HEK293 (cell line): ENCODE results near the gene TOM1L2.

Experiments
- CTCF ChIA-PET: fragments of 350-600 bp; formaldehyde crosslinking; extraction: SDS; loops from one replicate; lab custom pipeline; 2021; ENCODE audit warnings: antibody characterized with exemption; lab: Yijun Ruan, JAX
- POLR2A ChIA-PET: fragments of 300-600 bp; formaldehyde crosslinking; extraction: SDS; loops from one replicate; lab custom pipeline; 2020; ENCODE audit warnings: antibody characterized with exemption, inconsistent platforms; lab: Yijun Ruan, JAX
- H3K27ac ChIP-seq: fragments of 200-500 bp; sonication (Bioruptor generic); 2 replicates; pipeline ENCODE4 v1.5.1; 2014; ENCODE audit warnings: low read depth, low read length, control low read depth, inconsistent platforms; ENCODE audit errors: extremely low read depth
- H3K36me3 ChIP-seq, 2 experiments: fragments of 200-500 bp in 1 of 2; sonication (Bioruptor generic) in 1 of 2; 1 replicate in 1 of 2; 2 replicates in 1 of 2; pipeline ENCODE4 v1.5.1; 2014 to 2017; ENCODE audit warnings: inconsistent platforms in 2 of 2, low read length in 2 of 2; ENCODE audit not compliant: control insufficient read depth in 2 of 2, insufficient read depth in 1 of 2
- H3K4me1 ChIP-seq: fragments of 200-500 bp; sonication (Bioruptor generic); 2 replicates; pipeline ENCODE4 v1.5.1; 2014; ENCODE audit warnings: mild to moderate bottlenecking, low read length, inconsistent platforms; ENCODE audit not compliant: control insufficient read depth, insufficient read depth
- H3K4me3 ChIP-seq: 2 replicates; pipeline ENCODE4 v1.5.1; 2011; ENCODE audit warnings: low read depth, mild to moderate bottlenecking, control low read depth, low read length, moderate library complexity
- H3K9me3 ChIP-seq: fragments of 200-500 bp; sonication (Bioruptor generic); 2 replicates; pipeline ENCODE4 v1.5.1; 2014; ENCODE audit warnings: low read depth, low read length, inconsistent platforms; ENCODE audit not compliant: control insufficient read depth, insufficient read depth
- BCL11B ChIP-seq: fragments of 450-650 bp; formaldehyde crosslinking; IDR thresholded peaks from 2 replicates; pipeline ENCODE4 v1.5.1; 2016; ENCODE audit warnings: low read depth, missing biosample characterization, missing genetic modification characterization
- GLIS2 ChIP-seq: fragments of 450-650 bp; formaldehyde crosslinking; IDR thresholded peaks from 2 replicates; pipeline ENCODE4 v1.5.1; 2016; ENCODE audit warnings: missing biosample characterization, missing genetic modification characterization
- SP7 ChIP-seq: fragments of 450-650 bp; formaldehyde crosslinking; IDR thresholded peaks from 2 replicates; pipeline ENCODE4 v1.5.1; 2016; ENCODE audit warnings: missing biosample characterization, missing genetic modification characterization
- ZBTB48 ChIP-seq: fragments of 450-650 bp; formaldehyde crosslinking; IDR thresholded peaks from 2 replicates; pipeline ENCODE4 v1.5.1; 2016; ENCODE audit warnings: missing biosample characterization, missing genetic modification characterization
- ZBTB7A ChIP-seq: fragments of 450-650 bp; formaldehyde crosslinking; IDR thresholded peaks from 2 replicates; pipeline ENCODE4 v1.5.1; 2016; ENCODE audit warnings: low read depth, missing biosample characterization, missing genetic modification characterization
- ZFHX2 ChIP-seq: fragments of 450-650 bp; formaldehyde crosslinking; conservative IDR thresholded peaks from 2 replicates; pipeline ENCODE4 v1.5.1; 2016; ENCODE audit warnings: missing biosample characterization, missing genetic modification characterization
- ZIC2 ChIP-seq: fragments of 450-650 bp; formaldehyde crosslinking; IDR thresholded peaks from 2 replicates; pipeline ENCODE4 v1.5.1; 2016; ENCODE audit warnings: missing biosample characterization, missing genetic modification characterization
- ZNF112 ChIP-seq: fragments of 450-650 bp; formaldehyde crosslinking; IDR thresholded peaks from 2 replicates; pipeline ENCODE4 v1.5.0; 2017; ENCODE audit warnings: missing biosample characterization, missing genetic modification characterization
- ZNF138 ChIP-seq: fragments of 450-650 bp; formaldehyde crosslinking; IDR thresholded peaks from 2 replicates; pipeline ENCODE4 v1.5.1; 2016; ENCODE audit warnings: missing biosample characterization, missing genetic modification characterization, borderline replicate concordance
- ZNF16 ChIP-seq: fragments of 450-650 bp; formaldehyde crosslinking; IDR thresholded peaks from 2 replicates; pipeline ENCODE4 v1.5.1; 2016; ENCODE audit warnings: low read depth, missing biosample characterization, missing genetic modification characterization
- ZNF174 ChIP-seq: fragments of 450-650 bp; formaldehyde crosslinking; IDR thresholded peaks from 2 replicates; pipeline ENCODE4 v1.5.0; 2017; ENCODE audit warnings: missing biosample characterization, mild to moderate bottlenecking, missing genetic modification characterization
- ZNF184 ChIP-seq: fragments of 450-650 bp; IDR thresholded peaks from 2 replicates; pipeline ENCODE4 v1.5.1; 2018; ENCODE audit warnings: missing biosample characterization, mild to moderate bottlenecking, missing genetic modification characterization
- ZNF292 ChIP-seq: fragments of 450-650 bp; formaldehyde crosslinking; IDR thresholded peaks from 2 replicates; pipeline ENCODE4 v1.5.1; 2016; ENCODE audit warnings: low read depth, missing biosample characterization, missing genetic modification characterization, borderline replicate concordance
- ZNF335 ChIP-seq: fragments of 450-650 bp; formaldehyde crosslinking; conservative IDR thresholded peaks from 2 replicates; pipeline ENCODE4 v1.5.1; 2016; ENCODE audit warnings: missing biosample characterization, missing genetic modification characterization
- ZNF391 ChIP-seq: fragments of 450-650 bp; formaldehyde crosslinking; IDR thresholded peaks from 2 replicates; pipeline ENCODE4 v1.5.1; 2016; ENCODE audit warnings: low read depth, missing biosample characterization, missing genetic modification characterization, borderline replicate concordance
- ZNF416 ChIP-seq: fragments of 450-650 bp; formaldehyde crosslinking; IDR thresholded peaks from 2 replicates; pipeline ENCODE4 v1.5.1; 2016; ENCODE audit warnings: missing biosample characterization, missing genetic modification characterization
- ZNF530 ChIP-seq: fragments of 450-650 bp; formaldehyde crosslinking; IDR thresholded peaks from 2 replicates; pipeline ENCODE4 v1.5.1; 2016; ENCODE audit warnings: low read depth, missing biosample characterization, missing genetic modification characterization
- ZNF548 ChIP-seq: fragments of 450-650 bp; formaldehyde crosslinking; IDR thresholded peaks from 2 replicates; pipeline ENCODE4 v1.5.1; 2016; ENCODE audit warnings: missing biosample characterization, missing genetic modification characterization
- ZNF561 ChIP-seq: fragments of 450-650 bp; IDR thresholded peaks from 2 replicates; pipeline ENCODE4 v1.5.1; 2018; ENCODE audit warnings: missing biosample characterization, missing genetic modification characterization, borderline replicate concordance
- ZNF585B ChIP-seq: fragments of 450-650 bp; formaldehyde crosslinking; IDR thresholded peaks from 2 replicates; pipeline ENCODE4 v1.5.1; 2016; ENCODE audit warnings: missing biosample characterization, missing genetic modification characterization
- ZNF600 ChIP-seq: fragments of 450-650 bp; formaldehyde crosslinking; IDR thresholded peaks from 2 replicates; pipeline ENCODE4 v1.5.1; 2016; ENCODE audit warnings: missing biosample characterization, missing genetic modification characterization
- ZNF626 ChIP-seq: fragments of 450-650 bp; sonication (Bioruptor Pico); formaldehyde crosslinking; IDR thresholded peaks from 2 replicates; pipeline ENCODE4 v1.5.1; 2018; ENCODE audit warnings: missing biosample characterization, missing genetic modification characterization, inconsistent platforms
- ZNF830 ChIP-seq: fragments of 450-650 bp; IDR thresholded peaks from 2 replicates; pipeline ENCODE4 v1.5.0; 2018; ENCODE audit warnings: missing biosample characterization, missing genetic modification characterization, low read depth, mild to moderate bottlenecking, moderate library complexity
- TF ChIP-seq, protein P1 (sequence below): fragments of 450-650 bp; formaldehyde crosslinking; IDR thresholded peaks from 2 replicates; pipeline ENCODE4 v1.5.1; 2016; ENCODE audit warnings: missing biosample characterization, missing genetic modification characterization
- TF ChIP-seq, protein P2 (sequence below): sonication (generic); formaldehyde crosslinking; IDR thresholded peaks from 2 replicates; pipeline ENCODE4 v1.8.1; 2022; ENCODE audit warnings: mild to moderate bottlenecking, moderate library complexity, missing genetic modification reagents
- TF ChIP-seq, protein P3 (sequence below): fragments of 450-650 bp; formaldehyde crosslinking; IDR thresholded peaks from 2 replicates; pipeline ENCODE4 v1.5.1; 2016; ENCODE audit warnings: missing biosample characterization, missing genetic modification characterization
- TF ChIP-seq, protein P4 (sequence below): fragments of 450-650 bp; formaldehyde crosslinking; IDR thresholded peaks from 2 replicates; pipeline ENCODE4 v1.5.1; 2016; ENCODE audit warnings: missing biosample characterization, missing genetic modification characterization

Gene TOM1L2

DNA sequence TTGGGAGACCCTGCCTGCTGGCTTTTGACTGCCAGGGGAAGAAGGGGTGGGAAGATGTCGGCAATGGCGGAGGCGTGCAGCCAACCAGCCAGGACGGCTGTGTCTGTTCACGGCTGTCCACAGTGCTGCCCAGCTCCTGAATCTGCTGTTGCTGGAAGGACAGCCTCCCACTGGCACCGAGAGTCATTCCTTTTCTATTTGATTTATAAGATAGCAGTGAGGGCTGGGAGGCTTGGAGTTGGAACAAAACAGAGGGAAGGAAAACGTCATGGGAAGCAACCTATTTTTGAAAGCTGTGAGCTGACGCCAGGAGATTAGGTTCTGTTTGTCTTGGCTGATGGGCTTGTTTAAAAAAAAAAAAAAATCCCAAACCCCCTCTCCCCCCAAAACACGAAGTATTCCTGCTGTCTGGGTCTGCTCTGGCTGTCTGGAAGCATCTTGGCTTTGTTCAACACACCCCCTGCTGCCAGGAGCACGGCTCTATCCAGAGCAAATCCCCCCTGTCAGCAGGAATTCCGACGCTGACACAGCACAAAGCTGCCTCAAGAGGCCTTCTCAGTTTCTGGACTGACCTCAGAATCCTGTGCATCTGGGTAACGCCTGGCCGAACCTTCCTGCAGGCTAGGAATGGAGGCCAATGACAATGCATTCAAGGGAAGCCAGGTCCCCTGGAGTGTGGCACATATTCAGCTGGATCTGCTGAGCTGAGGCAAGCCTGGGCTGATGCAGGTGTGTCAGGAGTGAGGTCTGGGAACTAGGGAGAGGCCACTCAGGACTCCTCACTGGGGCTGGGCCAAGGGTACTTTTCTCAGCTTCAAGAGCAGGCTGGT lies 94.5 kb downstream of the TOM1L2 start (continued):
- TF ChIP-seq, protein P1, sequence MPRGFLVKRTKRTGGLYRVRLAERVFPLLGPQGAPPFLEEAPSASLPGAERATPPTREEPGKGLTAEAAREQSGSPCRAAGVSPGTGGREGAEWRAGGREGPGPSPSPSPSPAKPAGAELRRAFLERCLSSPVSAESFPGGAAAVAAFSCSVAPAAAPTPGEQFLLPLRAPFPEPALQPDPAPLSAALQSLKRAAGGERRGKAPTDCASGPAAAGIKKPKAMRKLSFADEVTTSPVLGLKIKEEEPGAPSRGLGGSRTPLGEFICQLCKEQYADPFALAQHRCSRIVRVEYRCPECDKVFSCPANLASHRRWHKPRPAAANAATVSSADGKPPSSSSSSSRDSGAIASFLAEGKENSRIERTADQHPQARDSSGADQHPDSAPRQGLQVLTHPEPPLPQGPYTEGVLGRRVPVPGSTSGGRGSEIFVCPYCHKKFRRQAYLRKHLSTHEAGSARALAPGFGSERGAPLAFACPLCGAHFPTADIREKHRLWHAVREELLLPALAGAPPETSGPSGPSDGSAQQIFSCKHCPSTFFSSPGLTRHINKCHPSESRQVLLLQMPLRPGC (tag by site-specific recombination), result peak; percentile 46
- TF ChIP-seq ZNF391 (tag by site-specific recombination) (peak; percentile 71; the same call in 1 of the 2 replicates), ZNF530 (no peak), ZBTB7A (tag by site-specific recombination) (peak; percentile 28; the same call in 1 of the 2 replicates), ZNF174 (no peak), ZFHX2 (tag by site-specific recombination) (peak; percentile 37)

DNA sequence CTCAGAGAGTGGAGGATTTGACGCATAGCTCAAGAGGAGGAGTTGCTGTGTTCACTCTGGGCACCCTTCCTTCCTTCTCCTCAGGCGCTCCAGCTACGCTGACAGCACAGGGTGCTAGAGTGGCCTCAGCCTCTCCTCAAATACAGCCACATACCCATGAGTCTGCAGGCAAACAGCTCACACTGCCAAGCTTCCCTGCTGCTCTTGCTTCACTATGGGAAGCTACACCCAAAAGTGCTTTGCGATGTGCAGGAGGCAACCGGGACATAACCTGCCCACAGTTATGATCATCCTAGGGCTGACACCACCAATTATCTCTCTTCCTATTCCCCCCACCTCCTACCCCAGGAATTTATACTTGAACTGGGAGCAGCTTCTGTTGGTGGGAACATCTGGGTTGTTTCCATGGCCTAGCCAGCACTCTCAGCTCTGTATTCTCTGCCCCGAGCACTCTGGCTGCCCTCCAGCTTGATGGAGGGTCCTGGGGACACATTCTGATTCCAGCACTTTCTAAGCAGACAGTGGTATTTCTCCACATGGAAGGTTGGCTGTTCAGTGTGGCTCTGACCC lies 95.2 kb downstream of the TOM1L2 start:
- peak overlapping the region; percentile 93 for H3K27ac ChIP-seq
- H3K4me3 ChIP-seq, result no peak overlapping the region
- H3K9me3 ChIP-seq, result no peaks in the 10 kb centered on the region
- CTCF ChIA-PET, result interaction anchor here (0.5 to 3.5 kb wide), 6 partner anchors 11 to 198 kb away, joined by 3 to 21 read pairs (median 4); no protein-coding TSS in a partner anchor
- peaks cover 3 to 51% of the 10 kb centered on the region in 2 experiments; a peak in 2 of 3 replicates for H3K36me3 ChIP-seq
- H3K4me1 ChIP-seq, result peaks cover 17% of the 10 kb centered on the region
- POLR2A ChIA-PET, result no interaction called here
- TF ChIP-seq ZNF292 (tag by site-specific recombination) (no peak), ZIC2 (tag by site-specific recombination) (peak; percentile 45), ZNF626 (tag by site-specific recombination) (no peak)

DNA sequence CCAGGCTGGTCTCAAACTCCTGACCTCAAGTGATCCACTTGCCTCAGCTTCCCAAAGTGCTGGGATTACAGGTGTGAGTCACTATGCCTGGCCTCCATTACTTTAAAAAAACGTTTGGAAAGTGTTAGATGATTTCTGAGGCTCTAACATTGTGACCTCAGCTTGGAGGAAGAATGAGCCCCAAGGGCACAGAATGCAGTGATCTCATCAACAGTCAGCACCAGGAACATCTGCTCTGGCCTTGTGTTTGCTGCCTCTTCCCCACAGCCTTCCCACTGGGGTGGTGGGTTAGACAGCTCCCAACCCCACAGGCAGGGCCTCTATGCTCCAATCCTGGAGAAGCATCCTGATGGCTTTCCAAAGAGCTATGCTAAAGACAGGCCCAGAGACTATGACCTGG lies 97.7 kb downstream of the TOM1L2 start:
- H3K9me3 ChIP-seq, result no peaks in the 10 kb centered on the region
- CTCF ChIA-PET, result interaction anchor here (0.6 to 3.5 kb wide), 3 partner anchors 16 to 258 kb away, joined by 5 to 21 read pairs (median 9); no protein-coding TSS in a partner anchor
- TF ChIP-seq, protein P2, sequence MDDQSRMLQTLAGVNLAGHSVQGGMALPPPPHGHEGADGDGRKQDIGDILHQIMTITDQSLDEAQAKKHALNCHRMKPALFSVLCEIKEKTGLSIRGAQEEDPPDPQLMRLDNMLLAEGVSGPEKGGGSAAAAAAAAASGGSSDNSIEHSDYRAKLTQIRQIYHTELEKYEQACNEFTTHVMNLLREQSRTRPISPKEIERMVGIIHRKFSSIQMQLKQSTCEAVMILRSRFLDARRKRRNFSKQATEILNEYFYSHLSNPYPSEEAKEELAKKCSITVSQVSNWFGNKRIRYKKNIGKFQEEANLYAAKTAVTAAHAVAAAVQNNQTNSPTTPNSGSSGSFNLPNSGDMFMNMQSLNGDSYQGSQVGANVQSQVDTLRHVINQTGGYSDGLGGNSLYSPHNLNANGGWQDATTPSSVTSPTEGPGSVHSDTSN, result no peak
- TF ChIP-seq ZNF184, result no peak
- 0 out of 2 replicates have a peak, but pooled peaks have one; percentile 34 for TF ChIP-seq ZNF335
- no peak for TF ChIP-seq ZNF16 (tag by site-specific recombination)
- no peak for TF ChIP-seq ZNF561 (tag by site-specific recombination)
- no peak for TF ChIP-seq ZNF548 (tag by site-specific recombination)
- no peak for TF ChIP-seq ZNF585B (tag by site-specific recombination)
- TF ChIP-seq ZNF416, result no peak
- TF ChIP-seq ZNF600 (tag by site-specific recombination), result peak; percentile 25; the same call in 1 of the 2 replicates
- TF ChIP-seq SP7 (tag by site-specific recombination), result no peak
- TF ChIP-seq, protein P3, sequence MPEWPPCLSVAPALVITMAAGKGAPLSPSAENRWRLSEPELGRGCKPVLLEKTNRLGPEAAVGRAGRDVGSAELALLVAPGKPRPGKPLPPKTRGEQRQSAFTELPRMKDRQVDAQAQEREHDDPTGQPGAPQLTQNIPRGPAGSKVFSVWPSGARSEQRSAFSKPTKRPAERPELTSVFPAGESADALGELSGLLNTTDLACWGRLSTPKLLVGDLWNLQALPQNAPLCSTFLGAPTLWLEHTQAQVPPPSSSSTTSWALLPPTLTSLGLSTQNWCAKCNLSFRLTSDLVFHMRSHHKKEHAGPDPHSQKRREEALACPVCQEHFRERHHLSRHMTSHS (tag by site-specific recombination), result no peak
- TF ChIP-seq ZBTB48 (tag by site-specific recombination), result no peak
- no peak for TF ChIP-seq ZNF830
- TF ChIP-seq, protein P4, sequence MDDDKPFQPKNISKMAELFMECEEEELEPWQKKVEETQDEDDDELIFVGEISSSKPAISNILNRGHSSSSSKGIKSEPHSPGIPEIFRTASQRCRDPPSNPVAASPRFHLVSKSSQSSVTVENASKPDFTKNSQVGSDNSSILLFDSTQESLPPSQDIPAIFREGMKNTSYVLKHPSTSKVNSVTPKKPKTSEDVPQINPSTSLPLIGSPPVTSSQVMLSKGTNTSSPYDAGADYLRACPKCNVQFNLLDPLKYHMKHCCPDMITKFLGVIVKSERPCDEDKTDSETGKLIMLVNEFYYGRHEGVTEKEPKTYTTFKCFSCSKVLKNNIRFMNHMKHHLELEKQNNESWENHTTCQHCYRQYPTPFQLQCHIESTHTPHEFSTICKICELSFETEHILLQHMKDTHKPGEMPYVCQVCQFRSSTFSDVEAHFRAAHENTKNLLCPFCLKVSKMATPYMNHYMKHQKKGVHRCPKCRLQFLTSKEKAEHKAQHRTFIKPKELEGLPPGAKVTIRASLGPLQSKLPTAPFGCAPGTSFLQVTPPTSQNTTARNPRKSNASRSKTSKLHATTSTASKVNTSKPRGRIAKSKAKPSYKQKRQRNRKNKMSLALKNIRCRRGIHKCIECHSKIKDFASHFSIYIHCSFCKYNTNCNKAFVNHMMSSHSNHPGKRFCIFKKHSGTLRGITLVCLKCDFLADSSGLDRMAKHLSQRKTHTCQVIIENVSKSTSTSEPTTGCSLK (tag by site-specific recombination), result no peak
- TF ChIP-seq ZNF112, result no peak
- TF ChIP-seq BCL11B (tag by site-specific recombination), result no peak
- no peak for TF ChIP-seq ZNF138 (tag by site-specific recombination)
- peak; percentile 37; the same call in 1 of the 2 replicates for TF ChIP-seq GLIS2 (tag by site-specific recombination)
- TF ChIP-seq, all 188 proteins: peak for 3
- POLR2A ChIA-PET, result interaction anchor here (0.7 kb wide), 1 partner anchor 78 kb away, joined by 5 read pairs; no protein-coding TSS in a partner anchor
- H3K4me1 ChIP-seq, result peaks cover 17% of the 10 kb centered on the region
- no peak overlapping the region for H3K27ac ChIP-seq
- H3K4me3 ChIP-seq, result no peak overlapping the region
- peaks cover 3 to 30% of the 10 kb centered on the region in 2 experiments; a peak in 2 of 3 replicates for H3K36me3 ChIP-seq
